ENCODE data around the gene CIC. TPM values are rescaled to one million over a fixed set of nuclear protein-coding genes. Genes with fewer than 3 reads are reported as not detected.

CIC gene
- total RNA-seq, 1 donor from 2014 or later, result 36.1 TPM

DNA sequence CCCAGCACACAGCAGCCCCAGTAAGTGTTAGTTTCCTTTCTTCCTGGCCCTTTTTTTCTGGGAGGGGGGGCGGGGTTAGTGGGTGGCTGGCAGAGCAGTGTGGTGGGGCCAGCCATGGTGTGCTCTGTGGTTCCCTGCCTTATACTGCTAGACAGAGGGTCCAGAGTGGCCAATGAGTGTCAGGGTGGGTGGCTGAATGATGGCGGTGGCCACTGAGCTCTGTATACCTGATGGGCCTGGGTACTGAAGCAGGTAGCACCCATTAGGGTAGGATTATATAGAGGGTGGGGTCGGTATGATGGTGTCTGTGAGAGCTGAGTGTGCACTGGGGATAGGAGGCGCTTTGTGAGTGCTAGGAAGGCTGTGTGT is 13.8 kb downstream of the CIC start:
- no peak for DNase-seq (ENCODE audit: extremely low spot score in 2 of 2)
- intact Hi-C loops (cut with DNase I), result no loop called here

DNA sequence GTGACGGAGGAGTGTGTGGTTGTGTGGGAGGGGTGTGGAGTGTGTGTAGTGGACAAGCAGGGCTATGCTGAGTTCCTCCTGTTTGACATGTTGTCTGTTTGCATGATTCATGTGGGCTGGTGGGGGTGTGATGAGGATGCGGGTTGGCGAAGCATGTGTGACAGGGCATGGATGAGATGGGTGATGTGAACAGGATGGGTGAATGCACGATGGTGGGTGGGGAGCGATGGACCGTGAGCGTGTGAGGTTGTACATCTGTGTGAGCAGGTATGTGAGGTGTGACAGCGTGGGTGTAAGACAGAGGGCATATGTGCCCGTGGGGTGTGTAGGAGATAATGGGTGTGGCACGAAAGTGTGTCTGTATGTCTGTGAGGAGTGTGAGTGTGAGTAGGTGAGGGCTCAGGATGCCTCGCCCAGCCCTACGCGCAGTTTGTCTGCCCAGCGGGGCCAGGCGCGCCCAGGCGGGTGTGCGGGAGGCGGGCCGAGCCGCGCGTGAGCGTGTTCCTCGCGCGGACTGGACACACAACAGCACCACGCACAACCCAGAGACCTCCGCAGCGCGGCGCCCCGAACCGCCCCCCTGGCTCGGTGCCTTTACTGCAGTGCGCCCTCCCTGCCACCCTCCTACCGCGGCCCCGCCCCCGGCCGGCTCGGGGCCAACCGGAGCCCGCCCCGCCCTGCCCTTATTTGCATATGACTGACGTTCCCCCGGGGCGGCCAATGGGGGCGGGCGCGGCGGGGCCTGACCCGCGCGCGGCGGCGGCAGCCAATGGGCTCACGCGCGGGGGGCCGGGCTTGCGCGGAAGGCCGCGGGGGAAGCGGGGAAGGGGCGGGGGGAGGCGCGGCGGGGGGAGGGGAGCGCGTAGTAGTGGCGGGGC is 14.4 kb downstream of the CIC start:
- TF ChIP-seq POLR2AphosphoS5 (IDR thresholded peaks at IDR 0.05; ENCODE audit: insufficient read depth in 1 of 2, low read depth in 1 of 2) (peak in 1 of 2 donors; percentile 96), CTCF (IDR thresholded peaks at IDR 0.05) (peak in 1 of 3 experiments; percentile 21), POLR2A (IDR thresholded peaks at IDR 0.05) (peak; percentile 39 to 85)
- H3K4me3 ChIP-seq, result peak overlapping the region; percentile 66 to 90
- peak overlapping the region; percentile 100 for H3K27ac ChIP-seq
- H3K27me3 ChIP-seq, result no peaks in the 10 kb centered on the region
- H3K9me3 ChIP-seq, result no peaks in the 10 kb centered on the region
- peaks cover 70% of the 10 kb centered on the region for H3K4me1 ChIP-seq
- no peak for DNase-seq (ENCODE audit: extremely low spot score in 2 of 2)
- H3K36me3 ChIP-seq, result peaks cover 0 to 14% of the 10 kb centered on the region in 2 donors
- intact Hi-C loops (cut with DNase I), result no loop called here

More for the DNA sequence above, 13.8 kb downstream of the CIC start:
- Histone ChIP-seq H3K36me3 (peaks cover 0 to 8% of the 10 kb centered on the region in 2 donors), H3K9me3 (no peaks in the 10 kb centered on the region), H3K27me3 (no peaks in the 10 kb centered on the region), H3K4me3 (peak overlapping the region; percentile 66 to 90), H3K27ac (peak overlapping the region; percentile 100), H3K4me1 (peaks cover 77% of the 10 kb centered on the region)
- TF ChIP-seq POLR2A (IDR thresholded peaks at IDR 0.05) (no peak), CTCF (IDR thresholded peaks at IDR 0.05) (no peak), POLR2AphosphoS5 (IDR thresholded peaks at IDR 0.05; ENCODE audit: insufficient read depth in 1 of 2, low read depth in 1 of 2) (no peak)

- H3K4me1 ChIP-seq, result peaks cover 64% of the 10 kb centered on the region
- H3K4me3 ChIP-seq, result peak overlapping the region; percentile 66 to 90
- H3K36me3 ChIP-seq, result peaks cover 0 to 21% of the 10 kb centered on the region in 2 donors
- intact Hi-C loops (cut with DNase I), result no loop called here
- peak overlapping the region; percentile 100 for H3K27ac ChIP-seq
- no peaks in the 10 kb centered on the region for H3K27me3 ChIP-seq
- DNase-seq (ENCODE audit: extremely low spot score in 2 of 2), result no peak
- no peak for TF ChIP-seq CTCF (IDR thresholded peaks at IDR 0.05)
- peak in 1 of 2 donors; percentile 72 for TF ChIP-seq POLR2A (IDR thresholded peaks at IDR 0.05)
- TF ChIP-seq POLR2AphosphoS5 (IDR thresholded peaks at IDR 0.05; ENCODE audit: insufficient read depth in 1 of 2, low read depth in 1 of 2), result no peak
- H3K9me3 ChIP-seq, result no peaks in the 10 kb centered on the region
Observed at GRCh38 chr19:42284066-42284501, 15.0 kb downstream of the CIC start.

DNA sequence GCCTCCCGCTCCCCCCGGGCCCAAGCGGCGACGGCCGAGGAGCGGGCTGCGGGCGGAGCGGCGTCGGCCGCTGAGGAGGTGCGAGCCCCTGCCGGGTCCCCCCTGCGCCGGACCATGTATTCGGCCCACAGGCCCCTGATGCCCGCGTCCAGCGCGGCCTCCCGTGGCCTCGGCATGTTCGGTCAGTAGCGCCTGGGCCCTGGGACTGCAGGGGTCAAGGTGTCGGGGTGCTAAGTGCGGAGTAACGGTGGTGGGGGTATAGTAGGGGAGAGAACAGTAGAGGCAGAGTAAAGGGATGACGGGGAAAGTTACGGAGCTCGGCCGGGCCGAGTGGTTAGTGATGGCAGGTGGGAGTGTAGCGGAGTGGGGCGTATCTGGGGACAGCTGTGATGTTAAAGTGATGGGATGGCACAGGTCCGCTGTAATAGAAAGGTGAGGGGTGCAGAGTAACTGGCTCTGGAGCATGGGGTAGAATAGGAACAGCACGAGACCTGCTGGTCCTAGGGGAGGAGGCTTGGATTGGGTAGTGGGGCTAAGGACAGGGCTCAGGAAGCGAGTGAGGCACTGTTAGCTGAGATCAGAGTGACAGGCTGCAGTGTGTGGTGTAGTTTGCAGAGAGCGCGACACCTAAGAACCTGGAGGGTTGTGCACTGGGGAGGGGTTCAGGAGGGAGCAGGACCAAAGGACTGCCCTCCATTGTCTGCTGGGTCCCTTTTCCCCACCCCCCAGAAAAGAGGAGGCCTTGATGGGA is 15.7 kb downstream of the CIC start:
- peak overlapping the region; percentile 94 for H3K27ac ChIP-seq
- H3K27me3 ChIP-seq, result no peaks in the 10 kb centered on the region
- peaks cover 57% of the 10 kb centered on the region for H3K4me1 ChIP-seq
- DNase-seq (ENCODE audit: extremely low spot score in 2 of 2), result no peak
- H3K36me3 ChIP-seq, result peaks cover 0 to 27% of the 10 kb centered on the region in 2 donors
- H3K9me3 ChIP-seq, result no peaks in the 10 kb centered on the region
- H3K4me3 ChIP-seq, result peak overlapping the region; percentile 66 to 90
- intact Hi-C loops (cut with DNase I), result no loop called here
- no peak for TF ChIP-seq POLR2A (IDR thresholded peaks at IDR 0.05)
- no peak for TF ChIP-seq CTCF (IDR thresholded peaks at IDR 0.05)
- TF ChIP-seq POLR2AphosphoS5 (IDR thresholded peaks at IDR 0.05; ENCODE audit: insufficient read depth in 1 of 2, low read depth in 1 of 2), result no peak
